CD4-positive, CD25-positive, alpha-beta regulatory T cell (primary cell): Measurements from ENCODE around the gene ZNF316. TPM values are rescaled to one million over a fixed set of nuclear protein-coding genes. Genes with fewer than 3 reads are reported as not detected.
"Not testable (repeated sequence)": the region's sequence is repeated elsewhere in the genome, so short reads cannot be mapped to it uniquely, and the experiment has no call there.

Experiments
- ATAC-seq, 2 donors: fragments of 150-1000 bp; cut with Tn5 transposase; one replicate each; pipeline ENCODE4 v1.10.0; 2021; ENCODE audit warnings: low read depth in 2 of 2, moderate number of reproducible peaks in 2 of 2, moderate library complexity in 1 of 2
- DNase-seq, 3 donors: peaks; one replicate each; pipeline versions ENCODE4 v3.0.0 to v3.0.0-alpha.2; 2012 to 2022; ENCODE audit warnings: mixed read lengths in 1 of 3
- H3K27ac ChIP-seq: one replicate; pipeline ENCODE4 v1.7.0; 2013; ENCODE audit warnings: mild to moderate bottlenecking, low read length; ENCODE audit not compliant: insufficient read depth, poor library complexity, severe bottlenecking
- H3K27me3 ChIP-seq: one replicate; pipeline ENCODE4 v1.7.0; 2013; ENCODE audit warnings: low read length; ENCODE audit not compliant: control insufficient read depth, insufficient read depth
- H3K36me3 ChIP-seq: one replicate; pipeline ENCODE4 v1.7.0; 2013; ENCODE audit warnings: mild to moderate bottlenecking, low read length, moderate library complexity; ENCODE audit not compliant: control insufficient read depth, insufficient read depth
- H3K4me1 ChIP-seq: 2 replicates; pipeline ENCODE4 v1.7.0; 2013; ENCODE audit warnings: mild to moderate bottlenecking, low read length; ENCODE audit not compliant: insufficient read depth, control insufficient read depth, poor library complexity, severe bottlenecking
- H3K4me3 ChIP-seq: one replicate; pipeline ENCODE4 v1.7.0; 2013; ENCODE audit warnings: low read depth, mild to moderate bottlenecking, low read length, moderate library complexity
- H3K9me3 ChIP-seq, 2 experiments: 1 replicate in 1 of 2; 2 replicates in 1 of 2; pipeline ENCODE4 v1.7.0; 2013; ENCODE audit warnings: low read length in 2 of 2, mild to moderate bottlenecking in 1 of 2, moderate library complexity in 1 of 2; ENCODE audit not compliant: control insufficient read depth in 2 of 2
- H3K27ac Mint-ChIP-seq, 3 donors: one replicate each; pipeline ENCODE4 v1.8.0; 2020 to 2022; ENCODE audit warnings: mild to moderate bottlenecking in 3 of 3, mixed read lengths in 3 of 3, moderate library complexity in 2 of 3
- H3K27me3 Mint-ChIP-seq: one replicate; pipeline ENCODE4 v1.8.0; 2022; ENCODE audit warnings: mild to moderate bottlenecking, mixed read lengths
- H3K36me3 Mint-ChIP-seq: one replicate; pipeline ENCODE4 v1.8.0; 2020; ENCODE audit warnings: mixed read lengths
- H3K4me1 Mint-ChIP-seq, 4 donors: one replicate each; pipeline ENCODE4 v1.8.0; 2020 to 2022; ENCODE audit warnings: mixed read lengths in 4 of 4, mild to moderate bottlenecking in 1 of 4
- H3K4me3 Mint-ChIP-seq, 4 donors: one replicate each; pipeline ENCODE4 v1.8.0; 2020 to 2022; ENCODE audit warnings: mild to moderate bottlenecking in 4 of 4, mixed read lengths in 4 of 4, moderate library complexity in 3 of 4
- H3K9me3 Mint-ChIP-seq, 7 donors: one replicate each; pipeline ENCODE4 v1.8.0; 2020 to 2022; ENCODE audit warnings: mixed read lengths in 7 of 7, mild to moderate bottlenecking in 3 of 7, moderate library complexity in 2 of 7
- polyA plus RNA-seq, 4 donors: library from polyadenylated mRNA; unstranded; fragments of 300-500 nt; fragmentation: Illumina TruSeq; gene quantifications; one replicate each; pipeline ENCODE4 v1.2.3, GENCODE V29; 2021
- total RNA-seq: library from RNA; stranded (reverse); gene quantifications from one replicate; pipeline ENCODE4 v1.2.3, GENCODE V29; 2022

Gene ZNF316
- total and polyA plus RNA-seq, 5 donors from 2014 or later, result 0.81 to 51.6 (median 1.1) TPM

DNA sequence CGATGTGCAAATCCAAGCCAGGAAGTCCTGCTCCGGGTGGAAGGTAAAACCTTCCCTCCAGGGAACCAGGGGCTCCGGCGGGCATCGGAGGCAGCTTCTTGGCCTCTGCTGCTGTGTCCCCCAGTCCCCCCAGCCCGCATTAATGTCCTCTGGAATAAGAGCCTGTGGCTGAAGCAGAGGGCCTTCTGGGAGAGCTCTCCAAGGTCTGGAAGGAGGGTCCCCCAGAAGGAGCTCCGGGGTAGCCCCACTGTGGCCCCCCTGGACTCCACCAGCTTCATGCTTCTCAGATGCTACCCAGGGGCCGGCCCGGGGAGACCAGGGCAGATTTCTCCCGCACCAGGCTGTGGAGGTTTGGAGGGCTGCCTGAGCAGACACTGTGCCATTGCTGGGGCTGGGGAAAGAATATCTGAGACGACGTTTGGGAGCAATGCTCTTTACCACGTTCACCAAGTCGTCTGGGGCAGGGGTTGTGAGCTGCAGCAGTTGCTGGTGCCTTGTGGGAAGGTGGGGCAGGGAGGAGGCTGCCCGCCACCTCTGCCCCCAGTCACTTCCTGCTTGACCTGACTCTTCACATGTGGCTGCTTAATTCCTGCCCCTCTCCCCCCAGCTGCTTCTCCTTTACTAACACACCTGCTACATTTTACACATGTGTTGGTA lies 13.4 kb upstream of the ZNF316 start:
- no peaks in the 10 kb centered on the region for H3K9me3 Mint-ChIP-seq
- Histone ChIP-seq H3K27me3 (no peaks in the 10 kb centered on the region), H3K4me3 (peak overlapping the region; percentile 47), H3K9me3 (no peaks in the 10 kb centered on the region), H3K4me1 (peaks cover 21% of the 10 kb centered on the region), H3K36me3 (no peaks in the 10 kb centered on the region), H3K27ac (peak overlapping the region; percentile 52)
- H3K4me3 Mint-ChIP-seq, result peak overlapping the region; percentile 44 to 84 (median 62)
- H3K36me3 Mint-ChIP-seq, result peaks cover 7% of the 10 kb centered on the region
- peak; percentile 46 to 49 for ATAC-seq
- H3K27ac Mint-ChIP-seq, result peak overlapping the region; percentile 91 to 94 (median 94)
- peaks cover 14 to 51% (median 25%) of the 10 kb centered on the region in 4 donors for H3K4me1 Mint-ChIP-seq
- peaks cover 17% of the 10 kb centered on the region for H3K27me3 Mint-ChIP-seq
- peak in 2 of 3 donors; percentile 31 to 63 for DNase-seq

DNA sequence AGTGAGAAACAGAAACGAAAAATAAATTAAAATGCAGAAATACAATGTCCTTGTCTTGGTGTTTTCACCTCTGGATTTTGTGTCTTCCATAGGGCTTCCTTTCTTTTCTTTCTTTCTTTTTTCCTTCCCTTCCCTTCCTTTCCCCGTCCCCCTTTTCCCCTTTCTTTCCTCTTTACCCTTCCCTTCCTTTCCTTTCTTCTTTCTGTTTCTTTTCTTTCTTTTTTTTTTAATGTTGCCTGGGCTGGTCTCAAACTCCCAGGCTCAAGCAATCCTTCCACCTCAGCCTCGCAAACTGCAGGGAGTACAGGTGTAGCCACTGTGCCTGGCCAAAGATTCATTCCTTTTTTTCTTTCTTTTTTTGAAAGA lies 12.9 kb upstream of the ZNF316 start:
- Histone ChIP-seq H3K36me3 (no peaks in the 10 kb centered on the region), H3K4me1 (peaks cover 21% of the 10 kb centered on the region), H3K27me3 (no peaks in the 10 kb centered on the region), H3K9me3 (no peaks in the 10 kb centered on the region), H3K4me3 (peak overlapping the region; percentile 47), H3K27ac (peak overlapping the region; percentile 52)
- Mint-ChIP-seq H3K4me3 (peak overlapping the region; percentile 44 to 84 (median 65)), H3K36me3 (peaks cover 7% of the 10 kb centered on the region), H3K4me1 (peaks cover 14 to 51% (median 25%) of the 10 kb centered on the region in 4 donors), H3K27ac (peak overlapping the region; percentile 91 to 94 (median 94)), H3K27me3 (peaks cover 17% of the 10 kb centered on the region), H3K9me3 (no peaks in the 10 kb centered on the region)
- no peak for DNase-seq
- no peak for ATAC-seq

DNA sequence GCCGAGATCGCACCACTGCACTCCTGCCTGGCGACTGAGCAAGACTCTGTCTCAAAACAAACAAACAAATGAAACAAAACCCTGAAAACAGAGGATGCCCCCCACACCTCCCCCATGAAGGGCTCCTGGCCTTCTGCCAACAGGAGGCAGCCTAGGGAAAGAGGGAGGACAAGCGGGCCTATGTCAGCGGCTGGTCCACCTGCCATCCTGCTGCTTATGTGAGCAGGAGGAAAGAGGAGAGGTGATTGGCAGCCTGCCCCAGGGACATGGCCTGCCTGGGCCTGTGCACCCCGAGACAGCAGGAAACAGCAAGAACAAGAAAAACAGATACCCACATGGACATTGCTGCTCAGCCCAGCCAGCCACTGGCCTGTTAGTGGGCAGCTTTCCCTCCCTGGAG lies 9.1 kb upstream of the ZNF316 start:
- H3K4me3 Mint-ChIP-seq, result peak overlapping the region in 1 of 4 donors; percentile 68
- H3K36me3 ChIP-seq, result no peaks in the 10 kb centered on the region
- H3K27me3 Mint-ChIP-seq, result peaks cover 5% of the 10 kb centered on the region
- H3K4me3 ChIP-seq, result no peak overlapping the region
- H3K9me3 ChIP-seq, result no peaks in the 10 kb centered on the region
- no peaks in the 10 kb centered on the region for H3K36me3 Mint-ChIP-seq
- no peaks in the 10 kb centered on the region for H3K9me3 Mint-ChIP-seq
- H3K27me3 ChIP-seq, result no peaks in the 10 kb centered on the region
- no peak overlapping the region for H3K27ac ChIP-seq
- ATAC-seq, result no peak
- H3K4me1 Mint-ChIP-seq, result peaks cover 0 to 24% (median 8%) of the 10 kb centered on the region in 4 donors
- DNase-seq, result no peak
- H3K27ac Mint-ChIP-seq, result peak overlapping the region in 1 of 3 donors; percentile 20
- peaks cover 14% of the 10 kb centered on the region for H3K4me1 ChIP-seq

- peaks cover 0 to 9% (median 0%) of the 10 kb centered on the region in 4 donors for H3K4me1 Mint-ChIP-seq
- peaks cover 5% of the 10 kb centered on the region for H3K27me3 Mint-ChIP-seq
- H3K27ac Mint-ChIP-seq, result peak overlapping the region in 1 of 3 donors; percentile 29
Observed at GRCh38 chr7:6630007-6630849, 6.9 kb upstream of the ZNF316 start.

DNA sequence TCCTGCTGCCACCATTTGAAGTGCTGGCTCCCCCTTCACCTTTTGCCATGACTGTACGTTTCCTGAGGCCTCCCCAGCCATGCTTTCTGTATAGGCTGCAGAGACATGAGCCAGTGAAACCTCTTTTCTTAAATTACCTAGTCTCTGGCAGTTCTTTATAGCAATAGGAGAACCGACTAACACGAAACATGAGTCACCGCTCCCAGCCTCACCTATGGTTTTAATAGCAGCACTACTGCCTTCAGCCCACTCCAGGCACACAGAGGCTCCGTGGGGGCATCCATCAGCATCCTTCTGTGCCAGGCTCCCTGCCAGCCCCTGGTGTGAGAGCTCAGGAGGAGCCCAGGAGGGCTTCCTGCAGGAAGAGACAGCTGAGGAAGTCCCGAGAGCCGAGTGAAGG lies 5.5 kb upstream of the ZNF316 start:
- H3K27me3 ChIP-seq, result no peaks in the 10 kb centered on the region
- ATAC-seq, result no peak
- H3K9me3 ChIP-seq, result no peaks in the 10 kb centered on the region
- peaks cover 5% of the 10 kb centered on the region for H3K27me3 Mint-ChIP-seq
- H3K27ac Mint-ChIP-seq, result peak overlapping the region in 1 of 3 donors; percentile 83
- no peaks in the 10 kb centered on the region for H3K4me1 ChIP-seq
- no peak for DNase-seq
- H3K4me1 Mint-ChIP-seq, result peaks cover 0 to 10% (median 0%) of the 10 kb centered on the region in 4 donors
- no peaks in the 10 kb centered on the region for H3K36me3 Mint-ChIP-seq
- peak overlapping the region in 1 of 4 donors; percentile 45 for H3K4me3 Mint-ChIP-seq
- H3K36me3 ChIP-seq, result no peaks in the 10 kb centered on the region
- H3K27ac ChIP-seq, result no peak overlapping the region
- H3K4me3 ChIP-seq, result no peak overlapping the region
- H3K9me3 Mint-ChIP-seq, result no peaks in the 10 kb centered on the region

More at GRCh38 chr7:6630007-6630849, 6.9 kb upstream of the ZNF316 start:
- Histone ChIP-seq H3K27ac (no peak overlapping the region), H3K27me3 (no peaks in the 10 kb centered on the region), H3K36me3 (no peaks in the 10 kb centered on the region), H3K4me1 (no peaks in the 10 kb centered on the region), H3K4me3 (no peak overlapping the region), H3K9me3 (no peaks in the 10 kb centered on the region)
- Mint-ChIP-seq H3K9me3 (no peaks in the 10 kb centered on the region), H3K36me3 (no peaks in the 10 kb centered on the region), H3K4me3 (peak overlapping the region in 1 of 4 donors; percentile 85)
- DNase-seq (no peak), ATAC-seq (no peak)

GRCh38 chr7:6634021-6634420 lies 3.1 kb upstream of the ZNF316 start:
- H3K9me3 ChIP-seq, result no peaks in the 10 kb centered on the region
- H3K36me3 ChIP-seq, result no peaks in the 10 kb centered on the region
- H3K27ac ChIP-seq, result no peak overlapping the region
- Mint-ChIP-seq H3K4me3 (peak overlapping the region in 2 of 4 donors; percentile 19 to 40), H3K4me1 (peaks cover 0 to 22% (median 8%) of the 10 kb centered on the region in 4 donors), H3K27ac (peak overlapping the region in 1 of 3 donors; percentile 28), H3K36me3 (peaks cover 5% of the 10 kb centered on the region), H3K27me3 (no peaks in the 10 kb centered on the region), H3K9me3 (no peaks in the 10 kb centered on the region)
- H3K27me3 ChIP-seq, result no peaks in the 10 kb centered on the region
- H3K4me1 ChIP-seq, result peaks cover 15% of the 10 kb centered on the region
- H3K4me3 ChIP-seq, result no peak overlapping the region
- no peak for ATAC-seq
- DNase-seq, result no peak

- not testable (repeated sequence) for H3K36me3 ChIP-seq, H3K27me3 Mint-ChIP-seq
- peak overlapping the region in 1 of 3 donors; percentile 73 for H3K27ac Mint-ChIP-seq
Observed at GRCh38 chr7:6634971-6635370, 2.1 kb upstream of the ZNF316 start.

More at GRCh38 chr7:6634971-6635370, 2.1 kb upstream of the ZNF316 start:
- H3K27ac ChIP-seq, H3K9me3 Mint-ChIP-seq, H3K4me3 ChIP-seq, ATAC-seq, H3K27me3 ChIP-seq, DNase-seq, H3K9me3 ChIP-seq: not testable (repeated sequence)
- H3K4me1 ChIP-seq, result peaks cover 23% of the 10 kb centered on the region
- Mint-ChIP-seq H3K4me1 (peaks cover 0 to 30% (median 15%) of the 10 kb centered on the region in 4 donors), H3K36me3 (peaks cover 11% of the 10 kb centered on the region), H3K4me3 (peak overlapping the region in 3 of 4 donors; percentile 56 to 85 (median 74))
